HG03521 (cell line): ENCODE results near the gene APCDD1.
"Not testable (repeated sequence)": the region's sequence is repeated elsewhere in the genome, so short reads cannot be mapped to it uniquely, and the experiment has no call there.

Source experiments
- ATAC-seq: cut with Tn5 transposase; IDR thresholded peaks from one replicate; pipeline ENCODE4 v1.9.1; 2021; ENCODE audit warnings: mild to moderate bottlenecking, moderate library complexity; ENCODE audit not compliant: unreplicated experiment

The APCDD1 gene

GRCh38 chr18:10487154-10487553, 32.7 kb downstream of the APCDD1 start:
- no peak for ATAC-seq

- no peak for ATAC-seq
These were observed 33.6 kb downstream of the APCDD1 start for GRCh38 chr18:10488017-10488416.

- ATAC-seq = peak; percentile 76
These were observed 36.1 kb downstream of the APCDD1 start for GRCh38 chr18:10490401-10491165.

- no peak for ATAC-seq
These were observed 41.5 kb downstream of the APCDD1 start for GRCh38 chr18:10495936-10496335.

- ATAC-seq = no peak
These were observed 42.8 kb downstream of the APCDD1 start for GRCh38 chr18:10497206-10497749.

- no peak for ATAC-seq
These were observed 44.8 kb downstream of the APCDD1 start for GRCh38 chr18:10499230-10499629.

- no peak for ATAC-seq
These were observed 45.6 kb downstream of the APCDD1 start for GRCh38 chr18:10500038-10500437.

GRCh38 chr18:10504723-10505122, 50.3 kb downstream of the APCDD1 start:
- no peak for ATAC-seq

GRCh38 chr18:10505892-10506291, 51.5 kb downstream of the APCDD1 start:
- ATAC-seq = not testable (repeated sequence)

GRCh38 chr18:10508591-10508990, 54.2 kb downstream of the APCDD1 start:
- ATAC-seq = no peak

GRCh38 chr18:10511236-10511635, 56.8 kb downstream of the APCDD1 start:
- no peak for ATAC-seq

GRCh38 chr18:10514082-10514481, 59.6 kb downstream of the APCDD1 start:
- ATAC-seq = no peak

GRCh38 chr18:10514601-10515000, 60.2 kb downstream of the APCDD1 start:
- no peak for ATAC-seq

- ATAC-seq = no peak
These were observed 61.0 kb downstream of the APCDD1 start for GRCh38 chr18:10515456-10515855.

- no peak for ATAC-seq
These were observed 61.6 kb downstream of the APCDD1 start for GRCh38 chr18:10516078-10516477.

- no peak for ATAC-seq
These were observed 64.3 kb downstream of the APCDD1 start for GRCh38 chr18:10518595-10519255.

GRCh38 chr18:10519366-10519765, 64.9 kb downstream of the APCDD1 start:
- no peak for ATAC-seq

GRCh38 chr18:10519999-10520935, 65.8 kb downstream of the APCDD1 start:
- peak; percentile 64 for ATAC-seq

- ATAC-seq = no peak
These were observed 67.1 kb downstream of the APCDD1 start for GRCh38 chr18:10521566-10521965.

GRCh38 chr18:10522574-10522973, 68.1 kb downstream of the APCDD1 start:
- no peak for ATAC-seq

GRCh38 chr18:10523544-10523943, 69.1 kb downstream of the APCDD1 start:
- no peak for ATAC-seq
